ENCODE data around the gene GLI2. TPM values are rescaled to one million over a fixed set of nuclear protein-coding genes. Genes with fewer than 3 reads are reported as not detected.

GLI2 gene
- total and polyA plus RNA-seq, 2 experiments from 2014 or later = 53.6 to 57.0 TPM

GRCh38 chr2:120768112-120769048, 32.7 kb downstream of the GLI2 start:
- Histone ChIP-seq H3K4me2 (no peak overlapping the region), H3F3A (replicated peaks; ENCODE audit: low read depth) (peaks cover 13% of the 10 kb centered on the region; the same call in 1 of the 2 replicates), H3K36me3 (ENCODE audit: insufficient read depth) (no peaks in the 10 kb centered on the region), H4K20me1 (replicated peaks; ENCODE audit: insufficient read depth) (peaks cover 75% of the 10 kb centered on the region), H3K79me2 (replicated peaks; ENCODE audit: insufficient read depth) (peaks cover 100% of the 10 kb centered on the region), H3K4me3 (no peak overlapping the region), H3K27ac (ENCODE audit: low read depth) (0 out of 2 replicates have a peak overlapping the region, but pooled peaks have one; percentile 84), H2AFZ (no peak overlapping the region), H3K4me1 (ENCODE audit: insufficient read depth) (peaks cover 57% of the 10 kb centered on the region), H3K27me3 (ENCODE audit: insufficient read depth) (no peaks in the 10 kb centered on the region), H3K9me2 (ENCODE audit: insufficient read depth) (no peaks in the 10 kb centered on the region)
- peaks cover 82% of the 10 kb centered on the region for H3K4me1 Mint-ChIP-seq
- TF ChIP-seq, protein P1, sequence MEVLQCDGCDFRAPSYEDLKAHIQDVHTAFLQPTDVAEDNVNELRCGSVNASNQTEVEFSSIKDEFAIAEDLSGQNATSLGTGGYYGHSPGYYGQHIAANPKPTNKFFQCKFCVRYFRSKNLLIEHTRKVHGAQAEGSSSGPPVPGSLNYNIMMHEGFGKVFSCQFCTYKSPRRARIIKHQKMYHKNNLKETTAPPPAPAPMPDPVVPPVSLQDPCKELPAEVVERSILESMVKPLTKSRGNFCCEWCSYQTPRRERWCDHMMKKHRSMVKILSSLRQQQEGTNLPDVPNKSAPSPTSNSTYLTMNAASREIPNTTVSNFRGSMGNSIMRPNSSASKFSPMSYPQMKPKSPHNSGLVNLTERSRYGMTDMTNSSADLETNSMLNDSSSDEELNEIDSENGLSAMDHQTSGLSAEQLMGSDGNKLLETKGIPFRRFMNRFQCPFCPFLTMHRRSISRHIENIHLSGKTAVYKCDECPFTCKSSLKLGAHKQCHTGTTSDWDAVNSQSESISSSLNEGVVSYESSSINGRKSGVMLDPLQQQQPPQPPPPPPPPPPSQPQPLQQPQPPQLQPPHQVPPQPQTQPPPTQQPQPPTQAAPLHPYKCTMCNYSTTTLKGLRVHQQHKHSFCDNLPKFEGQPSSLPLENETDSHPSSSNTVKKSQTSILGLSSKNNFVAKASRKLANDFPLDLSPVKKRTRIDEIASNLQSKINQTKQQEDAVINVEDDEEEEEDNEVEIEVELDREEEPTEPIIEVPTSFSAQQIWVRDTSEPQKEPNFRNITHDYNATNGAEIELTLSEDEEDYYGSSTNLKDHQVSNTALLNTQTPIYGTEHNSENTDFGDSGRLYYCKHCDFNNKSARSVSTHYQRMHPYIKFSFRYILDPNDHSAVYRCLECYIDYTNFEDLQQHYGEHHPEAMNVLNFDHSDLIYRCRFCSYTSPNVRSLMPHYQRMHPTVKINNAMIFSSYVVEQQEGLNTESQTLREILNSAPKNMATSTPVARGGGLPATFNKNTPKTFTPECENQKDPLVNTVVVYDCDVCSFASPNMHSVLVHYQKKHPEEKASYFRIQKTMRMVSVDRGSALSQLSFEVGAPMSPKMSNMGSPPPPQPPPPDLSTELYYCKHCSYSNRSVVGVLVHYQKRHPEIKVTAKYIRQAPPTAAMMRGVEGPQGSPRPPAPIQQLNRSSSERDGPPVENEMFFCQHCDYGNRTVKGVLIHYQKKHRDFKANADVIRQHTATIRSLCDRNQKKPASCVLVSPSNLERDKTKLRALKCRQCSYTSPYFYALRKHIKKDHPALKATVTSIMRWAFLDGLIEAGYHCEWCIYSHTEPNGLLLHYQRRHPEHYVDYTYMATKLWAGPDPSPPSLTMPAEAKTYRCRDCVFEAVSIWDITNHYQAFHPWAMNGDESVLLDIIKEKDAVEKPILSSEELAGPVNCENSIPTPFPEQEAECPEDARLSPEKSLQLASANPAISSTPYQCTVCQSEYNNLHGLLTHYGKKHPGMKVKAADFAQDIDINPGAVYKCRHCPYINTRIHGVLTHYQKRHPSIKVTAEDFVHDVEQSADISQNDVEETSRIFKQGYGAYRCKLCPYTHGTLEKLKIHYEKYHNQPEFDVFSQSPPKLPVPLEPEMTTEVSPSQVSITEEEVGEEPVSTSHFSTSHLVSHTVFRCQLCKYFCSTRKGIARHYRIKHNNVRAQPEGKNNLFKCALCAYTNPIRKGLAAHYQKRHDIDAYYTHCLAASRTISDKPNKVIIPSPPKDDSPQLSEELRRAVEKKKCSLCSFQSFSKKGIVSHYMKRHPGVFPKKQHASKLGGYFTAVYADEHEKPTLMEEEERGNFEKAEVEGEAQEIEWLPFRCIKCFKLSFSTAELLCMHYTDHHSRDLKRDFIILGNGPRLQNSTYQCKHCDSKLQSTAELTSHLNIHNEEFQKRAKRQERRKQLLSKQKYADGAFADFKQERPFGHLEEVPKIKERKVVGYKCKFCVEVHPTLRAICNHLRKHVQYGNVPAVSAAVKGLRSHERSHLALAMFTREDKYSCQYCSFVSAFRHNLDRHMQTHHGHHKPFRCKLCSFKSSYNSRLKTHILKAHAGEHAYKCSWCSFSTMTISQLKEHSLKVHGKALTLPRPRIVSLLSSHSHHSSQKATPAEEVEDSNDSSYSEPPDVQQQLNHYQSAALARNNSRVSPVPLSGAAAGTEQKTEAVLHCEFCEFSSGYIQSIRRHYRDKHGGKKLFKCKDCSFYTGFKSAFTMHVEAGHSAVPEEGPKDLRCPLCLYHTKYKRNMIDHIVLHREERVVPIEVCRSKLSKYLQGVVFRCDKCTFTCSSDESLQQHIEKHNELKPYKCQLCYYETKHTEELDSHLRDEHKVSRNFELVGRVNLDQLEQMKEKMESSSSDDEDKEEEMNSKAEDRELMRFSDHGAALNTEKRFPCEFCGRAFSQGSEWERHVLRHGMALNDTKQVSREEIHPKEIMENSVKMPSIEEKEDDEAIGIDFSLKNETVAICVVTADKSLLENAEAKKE (CRISPR knock-in tag; IDR thresholded peaks at IDR 0.05) = no peak
- no peak for TF ChIP-seq EZH2 (IDR thresholded peaks at IDR 0.05; ENCODE audit: low read depth, unreplicated experiment)
- TF ChIP-seq ZNF331 (CRISPR knock-in tag; IDR thresholded peaks at IDR 0.05; ENCODE audit: low read depth) = no peak
- no peak for TF ChIP-seq STAT1 (IDR thresholded peaks at IDR 0.05; ENCODE audit: unreplicated experiment)
- TF ChIP-seq POLR2AphosphoS5 (IDR thresholded peaks at IDR 0.05; ENCODE audit: low read depth) = no peak
- TF ChIP-seq REST (IDR thresholded peaks at IDR 0.05; ENCODE audit: unreplicated experiment) = no peak
- no peak for TF ChIP-seq NANOG (IDR thresholded peaks at IDR 0.05; ENCODE audit: borderline replicate concordance)
- no peak for TF ChIP-seq ZNF114 (CRISPR knock-in tag; IDR thresholded peaks at IDR 0.05)
- peaks cover 18% of the 10 kb centered on the region for H3K27me3 Mint-ChIP-seq (ENCODE audit: insufficient read depth, low read depth, poor library complexity)
- no peaks in the 10 kb centered on the region for H3K36me3 Mint-ChIP-seq (ENCODE audit: low read depth)
- no peak overlapping the region; the same call in 1 of the 2 replicates for H3K27ac Mint-ChIP-seq
- no peaks in the 10 kb centered on the region for H3K9me3 Mint-ChIP-seq
- no peak overlapping the region for H3K4me3 Mint-ChIP-seq
- ATAC-seq = no peak
- DNase-seq (ENCODE audit: low spot score) = no peak
